Dedifferentiated amniotic fluid mesenchymal stem cell (primary cell): ENCODE measurements around the gene CARF.
"Not testable (repeated sequence)": the region's sequence is repeated elsewhere in the genome, so short reads cannot be mapped to it uniquely, and the experiment has no call there.

ENCODE experiments used
- DNase-seq: peaks from one replicate; pipeline ENCODE4 v3.0.0-alpha.2; 2016; ENCODE audit errors: extremely low spot score

CARF gene

GRCh38 chr2:202938960-202939359 is 26.9 kb downstream of the CARF start:
- DNase-seq = no peak

GRCh38 chr2:202941771-202942170 is 29.7 kb downstream of the CARF start:
- DNase-seq = no peak

GRCh38 chr2:202944408-202944807 is 32.3 kb downstream of the CARF start:
- DNase-seq = no peak

- no peak for DNase-seq
These were observed 32.7 kb downstream of the CARF start for GRCh38 chr2:202944816-202945215.

- no peak for DNase-seq
These were observed 33.4 kb downstream of the CARF start for GRCh38 chr2:202945497-202945896.

- not testable (repeated sequence) for DNase-seq
These were observed 37.3 kb downstream of the CARF start for GRCh38 chr2:202949333-202949732.

- DNase-seq = no peak
These were observed 38.5 kb downstream of the CARF start for GRCh38 chr2:202950592-202950991.

GRCh38 chr2:202960524-202960923 is 48.4 kb downstream of the CARF start:
- no peak for DNase-seq

- no peak for DNase-seq
These were observed 51.6 kb downstream of the CARF start for GRCh38 chr2:202963712-202964111.

- DNase-seq = no peak
These were observed 53.9 kb downstream of the CARF start for GRCh38 chr2:202965810-202966460.

GRCh38 chr2:202969404-202969803 is 57.3 kb downstream of the CARF start:
- DNase-seq = not testable (repeated sequence)

GRCh38 chr2:202976809-202977208 is 64.7 kb downstream of the CARF start:
- no peak for DNase-seq

- DNase-seq = no peak
These were observed 70.9 kb downstream of the CARF start for GRCh38 chr2:202982779-202983491.

- no peak for DNase-seq
These were observed 77.7 kb downstream of the CARF start for GRCh38 chr2:202989749-202990148.

- DNase-seq = no peak
These were observed 78.4 kb downstream of the CARF start for GRCh38 chr2:202990501-202990900.

GRCh38 chr2:202997113-202997512 is 85.0 kb downstream of the CARF start:
- not testable (repeated sequence) for DNase-seq

GRCh38 chr2:203002054-203002821 is 90.2 kb downstream of the CARF start:
- no peak for DNase-seq

- no peak for DNase-seq
These were observed 91.6 kb downstream of the CARF start for GRCh38 chr2:203003716-203004115.

GRCh38 chr2:203014456-203015199 is 102.6 kb downstream of the CARF start, which contains the start of gene NBEAL1:
NBEAL1 (plus strand) TSS chr2:203014875; CDS start chr2:203016385, 1,510 bp downstream.
- DNase-seq = peak; percentile 98

GRCh38 chr2:203016716-203017115 is 104.6 kb downstream of the CARF start:
- DNase-seq = no peak

- DNase-seq = no peak
These were observed 106.1 kb downstream of the CARF start for GRCh38 chr2:203018181-203018580.

GRCh38 chr2:203019142-203019541 is 107.1 kb downstream of the CARF start:
- no peak for DNase-seq
